ENCODE results near the gene WDR33. TPM values are rescaled to one million over a fixed set of nuclear protein-coding genes. Genes with fewer than 3 reads are reported as not detected.
A peak's percentile ranks its signal among the peaks of the same experiment; 100 is the strongest.

WDR33 gene
- total and polyA plus RNA-seq, 2 donors from 2014 or later: 19.8 to 60.2 TPM

GRCh38 chr2:127697482-127698180 is 113.3 kb downstream of the WDR33 start:
- no peak overlapping the region for H3K27ac ChIP-seq (ENCODE audit: low read depth in 2 of 2, low read length in 2 of 2)
- intact Hi-C loops (cut with DNase I): no loop called here
- FAIRE-seq (no peak), DNase-seq (no peak)
- H3K36me3 ChIP-seq (ENCODE audit: control insufficient read depth in 2 of 3, insufficient read depth in 3 of 3, low read length in 3 of 3): no peaks in the 10 kb centered on the region
- H3K9me3 ChIP-seq (ENCODE audit: control insufficient read depth in 2 of 3, insufficient read depth in 1 of 3, low read length in 3 of 3): no peaks in the 10 kb centered on the region
- no peak for TF ChIP-seq CTCF (IDR thresholded peaks at IDR 0.05; ENCODE audit: borderline replicate concordance, extremely low read depth, insufficient read depth)
- no peak overlapping the region for H3K4me3 ChIP-seq (ENCODE audit: low read length in 3 of 3)
- H3K27me3 ChIP-seq (ENCODE audit: control insufficient read depth, insufficient read depth, low read length): no peaks in the 10 kb centered on the region
- H3K4me1 ChIP-seq (ENCODE audit: control insufficient read depth in 2 of 3, insufficient read depth in 2 of 3, low read depth in 1 of 3, low read length in 3 of 3): peaks cover 0 to 7% (median 5%) of the 10 kb centered on the region in 3 donors
- H3K9ac ChIP-seq (ENCODE audit: low read length in 3 of 3): no peak overlapping the region

- Histone ChIP-seq H3K4me1 (ENCODE audit: control insufficient read depth in 2 of 3, insufficient read depth in 2 of 3, low read depth in 1 of 3, low read length in 3 of 3) (peaks cover 0 to 5% (median 0%) of the 10 kb centered on the region in 3 donors), H3K4me3 (ENCODE audit: low read length in 3 of 3) (peak overlapping the region in 1 of 3 donors; percentile 37), H3K9me3 (ENCODE audit: control insufficient read depth in 2 of 3, insufficient read depth in 1 of 3, low read length in 3 of 3) (peaks cover 0 to 4% (median 0%) of the 10 kb centered on the region in 3 donors), H3K27me3 (ENCODE audit: control insufficient read depth, insufficient read depth, low read length) (no peaks in the 10 kb centered on the region), H3K27ac (ENCODE audit: low read depth in 2 of 2, low read length in 2 of 2) (no peak overlapping the region), H3K36me3 (ENCODE audit: control insufficient read depth in 2 of 3, insufficient read depth in 3 of 3, low read length in 3 of 3) (no peaks in the 10 kb centered on the region), H3K9ac (ENCODE audit: low read length in 3 of 3) (no peak overlapping the region)
- FAIRE-seq (no peak), DNase-seq (peak in 4 of 5 donors; percentile 74 to 84 (median 76))
- TF ChIP-seq CTCF (IDR thresholded peaks at IDR 0.05; ENCODE audit: borderline replicate concordance, extremely low read depth, insufficient read depth): peak; percentile 30
- intact Hi-C loops (cut with DNase I): no loop called here
Measured at GRCh38 chr2:127695491-127696472, 115.2 kb downstream of the WDR33 start.

- H3K4me3 ChIP-seq (ENCODE audit: low read length in 3 of 3): no peak overlapping the region
- intact Hi-C loops (cut with DNase I): no loop called here
- no peaks in the 10 kb centered on the region for H3K4me1 ChIP-seq (ENCODE audit: control insufficient read depth in 2 of 3, insufficient read depth in 2 of 3, low read depth in 1 of 3, low read length in 3 of 3)
- TF ChIP-seq CTCF (IDR thresholded peaks at IDR 0.05; ENCODE audit: borderline replicate concordance, extremely low read depth, insufficient read depth): no peak
- no peaks in the 10 kb centered on the region for H3K36me3 ChIP-seq (ENCODE audit: control insufficient read depth in 2 of 3, insufficient read depth in 3 of 3, low read length in 3 of 3)
- no peak overlapping the region for H3K9ac ChIP-seq (ENCODE audit: low read length in 3 of 3)
- H3K27ac ChIP-seq (ENCODE audit: low read depth in 2 of 2, low read length in 2 of 2): no peak overlapping the region
- H3K27me3 ChIP-seq (ENCODE audit: control insufficient read depth, insufficient read depth, low read length): no peaks in the 10 kb centered on the region
- H3K9me3 ChIP-seq (ENCODE audit: control insufficient read depth in 2 of 3, insufficient read depth in 1 of 3, low read length in 3 of 3): peaks cover 0 to 7% (median 0%) of the 10 kb centered on the region in 3 donors
- FAIRE-seq (no peak), DNase-seq (no peak)
Measured at GRCh38 chr2:127694986-127695385, 116.0 kb downstream of the WDR33 start.
